Right cardiac atrium (tissue), 5 donors: ENCODE results near the gene PPP6R2. TPM values are rescaled to one million over a fixed set of nuclear protein-coding genes. Genes with fewer than 3 reads are reported as not detected.
A peak's percentile ranks its signal among the peaks of the same experiment; 100 is the strongest.
"Not testable (repeated sequence)": the region's sequence is repeated elsewhere in the genome, so short reads cannot be mapped to it uniquely, and the experiment has no call there.

ENCODE experiments used
- ATAC-seq, 2 donors: fragments of 200-7000 bp; cut with Tn5 transposase; one replicate each; pipeline versions ENCODE4 v1.8.0 to v1.9.1; 2020; ENCODE audit warnings: moderate library complexity in 2 of 2, mild to moderate bottlenecking in 1 of 2
- DNase-seq, 3 donors: peaks; one replicate each; pipeline ENCODE4 v3.0.0-alpha.2; 2020
- H3K27ac ChIP-seq: one replicate; pipeline ENCODE4 v1.5.1; 2013; ENCODE audit warnings: mild to moderate bottlenecking, low read length, control low read depth, moderate library complexity
- H3K27me3 ChIP-seq: one replicate; pipeline ENCODE4 v1.6.1; 2013; ENCODE audit not compliant: control insufficient read depth, insufficient read depth
- H3K4me1 ChIP-seq: one replicate; pipeline ENCODE4 v1.6.1; 2013; ENCODE audit warnings: low read length; ENCODE audit not compliant: control insufficient read depth, insufficient read depth
- H3K4me3 ChIP-seq: one replicate; pipeline ENCODE4 v1.5.1; 2013; ENCODE audit warnings: low read length, control low read depth
- H3K9me3 ChIP-seq: one replicate; pipeline ENCODE4 v1.6.1; 2013; ENCODE audit warnings: low read length; ENCODE audit not compliant: control insufficient read depth
- WGBS: extraction: QIAGEN DNeasy Blood & Tissue Kit; methylation state at CpG from one replicate; pipeline ENCODE4 v1.1.7; 2013; 5-methylcytosine and 5-hydroxymethylcytosine counted together
- intact Hi-C, 4 donors: fragments of 100-400 bp; cut with DNase I; formaldehyde crosslinking; loops; one replicate each; pipeline versions ENCODE4 v1.11.0 to v1.14.0; 2022 to 2023
- polyA plus RNA-seq: library from polyadenylated mRNA; stranded (reverse); fragments of 200-250 nt; gene quantifications from one replicate; pipeline ENCODE4 v1.2.3, GENCODE V29; 2013
- total RNA-seq, 4 donors: library from RNA; stranded (reverse); fragmentation: NEBNext Ultra II Directional; extraction: Animal tissue kit (Norgen Biotek cat#: 25700); gene quantifications; one replicate each; pipeline ENCODE4 v1.2.1, GENCODE V29; 2021
- donor health status: healthy with polysubstance abuse.
- donor health status: DM: no; HTN: yes; CAD: no.
- donor health status: DM: no; HTN: no; CAD: no.
- donor health status: DM: no; HTN: yes; CAD: no; lungs with severe emphysema.
- donor health status: DM: yes; HTN: yes; CAD: no.

PPP6R2 gene
- total and polyA plus RNA-seq, 5 donors = 36.2 to 50.2 (median 44.2) TPM

- H3K27ac ChIP-seq, ATAC-seq, H3K27me3 ChIP-seq, intact Hi-C loops, H3K9me3 ChIP-seq, H3K4me3 ChIP-seq, H3K4me1 ChIP-seq, DNase-seq: not testable (repeated sequence)
- 95% methylated on average over 15 of the region's 15 CpGs for WGBS
These were observed 38.0 kb downstream of the PPP6R2 start for GRCh38 chr22:50381021-50381555.

- no peak overlapping the region for H3K4me3 ChIP-seq
- H3K27ac ChIP-seq = no peak overlapping the region
- peaks cover 5% of the 10 kb centered on the region for H3K4me1 ChIP-seq
- ATAC-seq (no peak), DNase-seq (no peak)
- no peaks in the 10 kb centered on the region for H3K27me3 ChIP-seq
- WGBS = 58% methylated on average over 6 of the region's 6 CpGs
- H3K9me3 ChIP-seq = no peaks in the 10 kb centered on the region
- intact Hi-C loops = no loop called here
These were observed 53.7 kb downstream of the PPP6R2 start for GRCh38 chr22:50396751-50397370.

- H3K4me3 ChIP-seq, H3K27me3 ChIP-seq, DNase-seq, ATAC-seq, H3K9me3 ChIP-seq, H3K27ac ChIP-seq, intact Hi-C loops, H3K4me1 ChIP-seq: not testable (repeated sequence)
- WGBS = 82% methylated on average over 4 of the region's 4 CpGs
These were observed 54.4 kb downstream of the PPP6R2 start for GRCh38 chr22:50397371-50398060.

- ATAC-seq = no peak
- Histone ChIP-seq H3K27ac (no peak overlapping the region), H3K9me3 (no peaks in the 10 kb centered on the region), H3K4me3 (no peak overlapping the region), H3K4me1 (peaks cover 5% of the 10 kb centered on the region), H3K27me3 (no peaks in the 10 kb centered on the region)
- 83% methylated on average over 15 of the region's 15 CpGs for WGBS
- DNase-seq = no peak
- intact Hi-C loops = no loop called here
These were observed 55.9 kb downstream of the PPP6R2 start for GRCh38 chr22:50398831-50399648.

GRCh38 chr22:50399751-50400331, 56.7 kb downstream of the PPP6R2 start:
- ATAC-seq (peak; percentile 56 to 66), DNase-seq (peak in 2 of 3 donors; percentile 38 to 67)
- no peak overlapping the region for H3K27ac ChIP-seq
- WGBS = 62% methylated on average over 8 of the region's 8 CpGs
- no peaks in the 10 kb centered on the region for H3K9me3 ChIP-seq
- intact Hi-C loops = no loop called here
- H3K4me1 ChIP-seq = peaks cover 5% of the 10 kb centered on the region
- H3K4me3 ChIP-seq = no peak overlapping the region
- H3K27me3 ChIP-seq = no peaks in the 10 kb centered on the region

DNA sequence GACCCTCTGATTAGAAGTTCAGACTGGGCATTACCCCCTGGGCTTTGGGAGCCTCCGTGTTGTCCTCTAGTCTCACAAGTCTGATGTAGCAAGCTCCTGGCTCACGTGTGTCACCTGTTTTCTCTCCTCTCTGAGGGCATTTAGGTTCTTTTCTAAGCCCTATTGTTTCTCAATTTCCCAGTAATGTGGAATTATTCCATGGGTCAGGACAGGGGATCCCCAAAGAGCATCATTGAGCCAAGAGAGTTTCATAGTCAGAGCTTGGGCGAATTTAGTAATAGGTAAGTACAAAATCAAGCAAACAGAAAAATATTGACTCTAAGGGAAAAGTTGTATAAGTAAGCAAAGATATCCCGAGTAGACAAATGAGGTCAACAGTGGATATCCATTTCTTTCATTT, 57.3 kb downstream of the PPP6R2 start:
- H3K27ac ChIP-seq = no peak overlapping the region
- intact Hi-C loops = no loop called here
- 83% methylated on average over 4 of the region's 4 CpGs for WGBS
- ATAC-seq (no peak), DNase-seq (no peak)
- peaks cover 5% of the 10 kb centered on the region for H3K4me1 ChIP-seq
- H3K4me3 ChIP-seq = no peak overlapping the region
- no peaks in the 10 kb centered on the region for H3K9me3 ChIP-seq
- no peaks in the 10 kb centered on the region for H3K27me3 ChIP-seq

DNA sequence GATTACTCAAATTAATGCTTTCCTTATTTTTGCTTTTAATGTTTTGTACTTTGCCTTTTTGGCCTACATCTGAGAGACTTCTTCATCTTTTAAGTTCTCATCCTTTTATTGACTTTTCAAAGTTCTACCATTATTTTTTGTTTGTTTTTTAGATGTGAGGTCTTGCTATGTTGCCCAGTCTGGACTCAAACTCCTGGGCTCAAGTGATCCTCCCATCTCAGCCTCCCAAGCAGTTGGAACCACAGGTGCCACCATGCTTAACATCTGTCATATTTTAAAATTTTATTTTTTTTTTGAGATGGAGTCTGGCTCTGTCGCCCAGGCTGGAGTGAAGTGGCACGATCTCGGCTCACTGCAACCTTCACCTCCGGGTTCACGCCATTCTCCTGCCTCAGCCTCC, 57.8 kb downstream of the PPP6R2 start:
- DNase-seq = no peak

DNA sequence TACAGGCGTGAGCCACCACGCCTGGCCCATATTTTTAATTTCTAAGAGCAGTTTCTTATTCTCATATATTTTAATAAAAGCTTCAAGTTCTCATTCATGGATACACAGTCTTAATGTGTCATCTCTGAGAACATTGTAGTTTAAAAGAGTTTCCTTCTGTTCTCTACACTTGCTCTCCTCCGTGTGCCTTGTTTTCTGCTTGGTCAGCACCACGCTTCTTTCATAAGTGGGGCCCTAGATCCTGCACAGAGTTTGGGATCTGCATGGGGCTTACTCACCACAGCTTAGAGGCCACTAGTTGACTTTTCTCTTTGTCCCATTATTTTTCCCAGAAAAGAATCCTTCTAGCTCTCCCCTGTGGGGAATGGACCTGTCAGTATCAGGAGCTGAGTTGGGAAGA, 58.8 kb downstream of the PPP6R2 start:
- no peak overlapping the region for H3K27ac ChIP-seq
- DNase-seq = no peak
- no peak overlapping the region for H3K4me3 ChIP-seq
- 92% methylated on average over 4 of the region's 4 CpGs for WGBS
- peaks cover 5% of the 10 kb centered on the region for H3K4me1 ChIP-seq
- H3K9me3 ChIP-seq = no peaks in the 10 kb centered on the region
- ATAC-seq = no peak
- H3K27me3 ChIP-seq = no peaks in the 10 kb centered on the region
- intact Hi-C loops = no loop called here

More for the DNA sequence above, 57.8 kb downstream of the PPP6R2 start:
- ATAC-seq = no peak
- WGBS = 98% methylated on average over 5 of the region's 5 CpGs
- Histone ChIP-seq H3K27ac (no peak overlapping the region), H3K4me3 (no peak overlapping the region), H3K4me1 (peaks cover 5% of the 10 kb centered on the region), H3K9me3 (no peaks in the 10 kb centered on the region), H3K27me3 (no peaks in the 10 kb centered on the region)
- intact Hi-C loops = no loop called here

DNA sequence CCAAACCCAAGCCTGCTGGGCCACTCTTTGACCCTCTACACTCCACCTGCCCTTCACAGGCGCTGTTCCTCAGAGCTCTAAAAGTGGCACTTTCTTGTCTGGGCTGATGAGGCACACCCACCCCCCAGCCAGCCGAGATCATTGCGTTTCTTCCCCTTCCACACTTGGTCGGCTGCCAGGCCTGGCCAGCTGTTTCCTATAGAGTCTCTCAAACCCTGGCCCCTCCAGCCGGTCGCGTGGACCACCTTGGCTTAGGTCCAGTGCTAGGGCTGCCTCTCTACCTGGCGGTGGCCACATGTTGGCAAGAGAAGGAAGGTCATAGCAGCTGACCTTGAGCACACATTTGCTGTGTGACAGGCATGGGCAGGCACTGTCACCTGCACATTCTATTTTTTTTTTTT, 60.6 kb downstream of the PPP6R2 start:
- Histone ChIP-seq H3K4me3 (no peak overlapping the region), H3K4me1 (peaks cover 5% of the 10 kb centered on the region)
- peak; percentile 60 to 87 (median 82) for DNase-seq

DNA sequence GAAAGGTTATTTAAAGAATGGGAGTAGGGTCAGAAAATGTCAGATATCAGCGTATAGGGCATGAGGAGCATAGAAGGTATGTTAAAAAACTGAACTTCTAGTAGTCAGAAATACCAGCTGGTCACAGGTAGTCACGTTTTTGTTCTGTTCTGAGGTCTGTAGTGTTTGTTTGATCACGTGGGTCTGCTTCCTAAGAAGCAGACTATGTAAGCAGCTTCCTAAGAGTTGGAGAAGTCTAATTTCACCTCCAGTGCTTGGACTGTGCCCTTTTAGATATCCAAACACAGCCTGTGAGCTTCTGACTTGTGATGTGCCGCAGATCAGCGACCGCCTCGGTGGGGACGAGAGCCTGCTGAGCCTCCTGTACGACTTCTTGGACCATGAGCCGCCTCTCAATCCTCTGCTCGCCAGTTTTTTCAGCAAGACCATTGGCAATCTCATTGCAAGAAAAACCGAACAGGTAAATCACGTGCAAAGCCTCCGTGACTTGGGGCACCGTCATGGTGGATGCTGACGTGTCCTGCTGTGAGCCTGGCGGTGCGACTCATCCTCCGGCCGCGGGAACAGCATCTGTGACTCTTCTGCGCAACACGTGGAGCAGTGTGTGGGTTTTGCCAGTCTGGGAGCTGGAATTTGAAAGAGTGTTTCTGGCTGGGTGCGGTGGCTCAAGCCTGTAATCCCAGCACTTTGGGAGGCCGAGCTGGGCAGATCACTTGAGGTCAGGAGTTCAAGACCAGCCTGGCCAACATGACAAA, 63.5 kb downstream of the PPP6R2 start:
- no peaks in the 10 kb centered on the region for H3K9me3 ChIP-seq
- no peak for ATAC-seq
- no peak overlapping the region for H3K4me3 ChIP-seq
- DNase-seq = peak in 2 of 3 donors; percentile 17 to 21
- intact Hi-C loops = no loop called here
- H3K4me1 ChIP-seq = no peaks in the 10 kb centered on the region
- H3K27ac ChIP-seq = no peak overlapping the region
- WGBS = 92% methylated on average over 25 of the region's 25 CpGs
- H3K27me3 ChIP-seq = no peaks in the 10 kb centered on the region

More for the DNA sequence above, 60.6 kb downstream of the PPP6R2 start:
- Histone ChIP-seq H3K27me3 (no peaks in the 10 kb centered on the region), H3K27ac (no peak overlapping the region), H3K9me3 (no peaks in the 10 kb centered on the region)
- ATAC-seq = peak; percentile 42 to 62
- WGBS = 24% methylated on average over 8 of the region's 8 CpGs
- intact Hi-C loops = no loop called here
